HS-27A (cell line): ENCODE measurements around the gene PAGR1.
"Not testable (repeated sequence)": the region's sequence is repeated elsewhere in the genome, so short reads cannot be mapped to it uniquely, and the experiment has no call there.

ENCODE experiments used
- DNase-seq: peaks from one replicate; pipeline ENCODE4 v3.0.0-alpha.2; 2012; ENCODE audit warnings: low read depth, missing footprints

The PAGR1 gene

DNA sequence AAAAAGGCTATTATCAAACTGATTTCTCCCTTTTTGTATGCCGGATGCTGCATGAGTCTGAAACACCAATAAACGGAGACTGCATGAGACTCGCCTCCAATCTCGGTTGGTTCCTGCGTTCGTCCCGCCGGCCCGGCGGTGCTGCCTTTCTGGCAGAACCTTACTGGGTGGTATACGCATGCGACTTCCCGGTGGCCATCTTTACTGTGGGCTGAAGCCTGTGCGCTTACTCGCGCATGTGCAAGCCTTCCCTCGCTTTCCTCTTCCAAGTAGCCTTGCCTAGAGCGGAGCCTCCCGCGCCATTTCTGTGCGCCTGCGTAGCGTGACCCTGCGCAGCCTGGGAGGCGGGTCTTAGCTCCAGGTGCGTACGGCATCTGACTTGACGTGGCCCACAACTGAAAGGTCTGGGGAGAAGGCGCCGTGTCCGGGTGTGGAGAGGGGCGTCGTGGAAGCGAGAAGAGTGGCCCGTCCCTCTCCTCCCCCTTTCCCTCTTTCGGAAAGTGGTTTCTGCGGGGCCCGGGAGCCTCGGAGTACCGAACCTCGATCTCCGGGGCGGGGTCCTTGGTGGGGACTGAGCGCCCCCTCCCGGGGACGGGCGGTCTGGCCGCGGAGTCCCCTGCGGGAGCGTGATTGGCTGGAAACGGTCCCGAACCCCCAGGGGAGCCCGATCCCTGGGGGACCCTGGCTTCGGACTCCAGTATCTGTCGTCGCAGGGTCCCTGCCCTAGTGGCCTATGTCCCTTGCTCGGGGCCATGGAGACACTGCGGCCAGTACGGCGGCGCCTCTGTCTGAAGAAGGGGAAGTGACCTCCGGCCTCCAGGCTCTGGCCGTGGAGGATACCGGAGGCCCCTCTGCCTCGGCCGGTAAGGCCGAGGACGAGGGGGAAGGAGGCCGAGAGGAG is at the start of gene PAGR1:
PAGR1 (plus strand) TSS at position 360 of the 901 bp plus-strand sequence; CDS start at position 734, 374 bp downstream.
- peak; percentile 99 for DNase-seq

DNA sequence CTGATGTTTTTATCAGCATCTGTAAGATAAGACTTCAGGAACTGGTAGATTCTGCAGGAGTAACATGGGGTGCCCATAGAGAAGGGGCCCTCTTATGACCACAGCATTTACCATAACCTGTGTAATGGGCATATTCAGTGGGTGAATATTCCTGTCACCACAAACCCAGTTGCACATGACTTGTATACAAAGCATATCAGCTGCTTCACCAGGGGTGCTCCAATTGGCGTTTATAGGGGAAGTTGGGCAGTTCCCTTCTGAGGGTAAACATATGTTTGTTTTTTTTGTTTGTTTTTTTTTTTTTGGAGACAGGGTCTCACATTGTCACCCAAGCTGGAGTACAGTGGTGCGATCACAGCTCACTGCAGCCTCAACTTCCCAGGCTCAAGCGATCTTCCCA is 49.4 kb upstream of the PAGR1 start:
- no peak for DNase-seq

DNA sequence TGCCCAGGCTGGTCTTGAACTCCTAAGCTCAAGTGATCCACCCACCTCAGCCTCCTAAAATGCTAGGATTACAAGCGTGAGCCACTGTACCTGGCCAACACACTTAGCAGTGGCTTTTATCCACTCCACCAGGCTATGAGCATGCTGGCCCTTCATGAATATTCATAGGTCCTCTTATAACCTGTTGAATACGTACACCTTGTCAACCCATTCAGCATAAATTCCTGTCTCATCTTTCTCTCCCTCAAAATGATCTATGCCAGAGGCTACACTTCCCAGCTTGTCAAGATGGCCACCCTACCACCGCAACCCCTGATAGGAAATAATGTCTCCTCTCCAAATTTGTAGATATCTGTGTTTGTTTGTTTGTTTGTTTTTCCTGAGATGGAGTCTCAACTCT is 48.9 kb upstream of the PAGR1 start:
- no peak for DNase-seq

DNA sequence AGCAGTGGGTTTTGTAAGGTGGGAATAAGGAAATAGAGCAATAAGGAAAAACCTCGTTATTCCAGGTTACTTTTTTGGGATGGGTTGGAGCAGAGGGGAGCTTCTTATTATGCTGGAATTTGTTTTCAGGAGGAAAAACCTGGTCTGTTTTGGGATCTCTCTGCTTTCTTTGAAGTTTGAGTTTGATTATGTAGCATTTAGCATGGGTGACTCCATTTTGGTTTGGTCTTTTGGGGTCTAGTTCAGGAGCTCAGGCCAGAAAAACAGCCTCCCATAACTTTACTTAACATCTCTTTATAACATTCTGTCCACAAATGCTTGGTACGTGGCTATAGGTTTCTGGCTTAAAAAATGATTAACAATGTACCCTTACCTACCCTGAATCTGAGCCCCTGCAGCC is 46.4 kb upstream of the PAGR1 start:
- DNase-seq: no peak

DNA sequence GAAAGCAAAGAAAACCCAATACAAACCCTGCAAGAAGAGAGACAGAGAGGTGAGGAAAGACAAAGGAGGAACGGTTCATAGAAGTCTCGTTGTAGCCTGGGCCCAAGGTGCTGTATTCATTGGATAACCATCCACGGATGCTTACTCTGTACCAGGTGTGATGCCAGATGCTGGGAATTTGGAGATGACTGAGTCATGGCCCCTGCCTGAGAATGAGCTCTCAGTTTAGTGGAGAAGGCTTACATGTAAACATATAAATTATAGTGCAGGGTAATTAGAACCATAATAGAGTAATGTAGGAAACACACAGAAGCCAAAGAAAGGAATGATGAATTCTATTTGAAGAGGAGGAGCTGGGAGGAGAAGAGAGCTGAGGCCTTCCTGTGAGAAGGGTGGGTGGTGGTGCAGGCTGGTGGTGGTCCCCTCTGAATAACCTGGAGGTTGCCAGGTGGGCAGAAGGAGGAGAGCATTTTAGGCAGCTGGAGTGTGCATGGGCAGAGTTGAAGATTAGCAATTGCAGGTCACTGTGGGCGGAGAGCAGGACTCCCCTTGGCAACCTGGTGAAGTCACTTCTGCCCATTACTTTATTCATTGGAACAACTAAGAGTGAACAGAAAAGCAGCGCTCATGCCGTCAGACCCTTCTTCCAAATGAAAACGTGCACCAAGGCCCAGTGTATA is 45.6 kb upstream of the PAGR1 start:
- DNase-seq: no peak

DNA sequence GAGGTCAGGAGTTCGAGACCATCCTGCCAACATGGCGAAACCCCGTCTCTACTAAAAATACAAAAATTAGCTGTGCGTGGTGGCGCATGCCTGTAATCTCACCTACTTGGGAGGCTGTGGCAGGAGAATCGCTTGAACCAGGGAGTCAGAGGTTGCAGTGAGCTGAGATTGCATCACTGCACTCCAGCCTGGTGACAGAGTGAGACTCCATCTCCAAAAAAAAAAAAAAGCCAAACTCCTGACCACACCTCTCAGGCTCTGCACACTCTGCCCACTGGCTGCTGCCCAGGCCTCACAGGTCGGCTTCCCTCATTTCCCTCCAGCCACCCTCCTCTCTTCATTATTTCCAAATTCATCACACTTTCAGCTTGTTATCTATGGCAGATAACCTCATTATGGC is 43.6 kb upstream of the PAGR1 start:
- DNase-seq: not testable (repeated sequence)

DNA sequence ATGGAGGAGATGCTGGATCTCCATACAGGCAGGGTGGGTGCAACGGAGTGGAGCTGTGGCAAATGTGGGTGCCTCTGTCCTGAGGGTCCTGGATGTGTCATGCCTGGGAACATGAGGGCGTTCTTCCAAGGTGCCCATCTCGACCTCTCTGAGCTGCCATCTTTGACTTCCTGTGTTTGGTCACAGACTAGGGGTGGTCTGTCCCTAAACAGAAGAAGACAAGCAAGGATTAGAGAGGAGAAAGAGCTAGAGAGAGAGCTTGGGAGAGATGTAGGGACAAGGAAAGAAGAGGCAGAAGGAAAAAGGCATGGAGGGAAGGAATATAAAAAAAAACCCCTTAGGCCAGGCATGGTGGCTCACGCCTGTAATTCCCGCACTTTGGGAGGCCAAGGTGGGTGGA is 41.2 kb upstream of the PAGR1 start:
- DNase-seq: no peak

DNA sequence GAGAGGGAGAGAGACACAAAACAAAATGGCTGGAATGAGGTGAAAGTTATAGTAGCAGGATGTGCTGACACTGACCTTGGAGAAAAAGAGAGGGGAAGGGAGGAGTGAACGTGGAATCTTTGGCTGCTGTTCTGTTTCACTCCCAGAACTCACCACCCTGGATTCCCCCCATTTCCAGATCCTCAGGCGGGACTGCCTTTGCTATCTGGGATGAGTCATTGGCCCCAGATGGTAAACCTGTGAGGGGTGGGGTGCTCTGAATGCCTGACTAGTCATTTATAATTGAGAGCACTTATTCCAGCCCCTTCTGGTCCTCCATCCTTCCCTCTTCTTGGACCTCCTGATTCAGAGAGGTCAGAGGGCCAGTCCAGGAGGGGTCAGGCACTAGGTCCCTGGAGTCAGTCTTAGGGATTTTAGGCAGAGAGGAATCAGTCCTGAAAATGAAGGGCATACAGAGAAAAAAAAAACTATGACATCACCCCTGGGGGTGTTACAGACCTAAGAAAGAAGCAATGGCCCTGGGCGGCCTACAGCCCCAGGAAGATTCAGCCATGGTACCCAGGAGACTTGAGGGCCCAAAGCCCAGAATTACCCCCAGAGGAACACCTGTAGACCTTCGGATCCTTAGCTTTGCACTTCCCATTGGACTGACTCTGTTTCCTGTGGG is 40.1 kb upstream of the PAGR1 start:
- no peak for DNase-seq

DNA sequence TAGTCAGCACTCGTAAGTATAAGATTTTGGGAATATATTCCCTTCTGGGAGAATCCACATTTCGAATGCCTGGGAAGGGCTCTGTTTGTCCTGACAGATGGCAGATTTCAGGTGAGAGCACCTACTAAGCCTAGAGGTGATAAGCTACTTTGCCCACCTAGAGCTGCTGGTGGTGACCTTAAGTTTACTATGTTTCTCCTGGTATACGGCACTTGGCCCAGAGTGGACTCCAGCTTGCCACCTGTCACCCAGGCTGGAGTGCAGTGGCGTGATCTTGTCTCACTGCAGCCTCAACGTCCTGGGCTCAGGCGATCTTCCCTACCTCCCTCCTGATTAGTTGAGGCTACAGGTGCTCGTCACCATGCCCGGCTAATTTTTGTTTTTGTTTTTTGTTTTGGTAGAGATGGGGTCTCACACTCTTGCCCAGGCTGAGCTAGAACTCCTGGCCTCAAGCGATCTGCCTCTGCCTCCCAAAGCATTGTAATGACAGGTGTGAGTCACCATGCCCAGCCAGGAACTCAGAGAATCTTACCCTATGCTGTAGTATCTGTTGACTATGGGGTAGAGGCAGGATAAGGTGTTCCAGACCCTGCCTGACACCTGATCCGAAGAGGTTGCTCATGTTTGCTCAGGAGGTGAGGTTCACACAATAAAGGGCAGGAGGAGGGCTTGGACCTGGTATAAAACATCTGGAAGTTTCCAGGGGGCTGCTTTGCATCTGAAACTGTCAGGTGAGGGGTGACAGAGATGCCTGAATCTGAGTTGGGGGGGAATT is 38.2 kb upstream of the PAGR1 start, which contains the start of gene ZG16:
ZG16 (plus strand) TSS at position 681 of the 775 bp plus-strand sequence. CDS start 1,011 bp downstream, outside the sequence.
- DNase-seq: no peak

DNA sequence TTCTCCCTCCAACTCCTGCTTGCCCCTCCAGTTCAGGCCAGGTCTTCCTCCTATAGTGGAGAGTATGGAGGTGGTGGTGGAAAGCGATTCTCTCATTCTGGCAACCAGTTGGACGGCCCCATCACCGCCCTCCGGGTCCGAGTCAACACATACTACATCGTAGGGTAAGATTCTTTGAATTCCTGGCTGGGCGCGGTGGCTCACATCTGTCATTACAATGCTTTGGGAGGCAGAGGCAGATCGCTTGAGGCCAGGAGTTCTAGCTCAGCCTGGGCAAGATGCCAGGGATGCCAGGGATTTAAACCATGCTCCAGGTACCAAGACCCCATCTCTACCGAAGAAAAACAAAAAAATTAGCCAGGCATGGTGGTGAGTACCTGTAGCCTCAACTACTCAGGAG is 36.5 kb upstream of the PAGR1 start:
- DNase-seq: no peak

DNA sequence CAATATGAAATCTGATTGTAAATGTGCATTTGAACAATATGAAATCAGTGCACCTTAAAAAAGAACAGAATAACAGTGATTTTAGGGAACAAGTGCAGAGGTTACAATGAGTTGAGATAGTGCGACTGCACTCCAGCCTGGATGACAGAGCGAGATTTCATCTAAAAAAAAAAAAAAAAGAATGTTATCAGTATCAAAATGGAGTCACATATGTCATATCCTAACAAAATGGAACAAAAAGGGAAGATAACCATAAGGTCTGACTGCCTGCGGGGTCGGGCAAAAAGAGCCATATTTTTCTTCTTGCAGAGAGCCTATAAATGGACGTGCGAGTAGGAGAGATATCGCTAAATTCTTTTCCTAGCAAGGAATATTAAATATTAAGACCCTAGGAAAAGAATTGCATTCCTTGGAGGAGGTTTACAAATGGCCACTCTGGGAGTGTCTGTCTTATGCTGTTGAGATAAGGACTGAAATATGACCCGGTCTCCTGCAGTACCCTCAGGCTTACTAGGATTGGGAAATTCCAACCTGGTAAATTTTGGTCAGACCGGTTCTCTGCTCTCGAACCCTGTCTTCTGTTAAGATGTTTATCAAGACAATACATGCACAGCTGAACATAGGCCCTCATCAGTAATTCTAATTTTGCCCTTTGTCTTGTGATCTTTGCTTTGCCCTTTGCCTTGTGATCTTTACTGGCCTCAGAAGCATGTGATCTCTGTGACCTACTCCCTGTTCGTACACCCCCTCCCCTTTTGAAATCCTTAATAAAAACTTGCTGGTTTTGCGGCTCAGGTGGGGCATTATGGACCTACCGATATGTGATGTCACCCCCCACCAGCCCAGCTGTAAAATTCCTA is 32.6 kb upstream of the PAGR1 start:
- not testable (repeated sequence) for DNase-seq

DNA sequence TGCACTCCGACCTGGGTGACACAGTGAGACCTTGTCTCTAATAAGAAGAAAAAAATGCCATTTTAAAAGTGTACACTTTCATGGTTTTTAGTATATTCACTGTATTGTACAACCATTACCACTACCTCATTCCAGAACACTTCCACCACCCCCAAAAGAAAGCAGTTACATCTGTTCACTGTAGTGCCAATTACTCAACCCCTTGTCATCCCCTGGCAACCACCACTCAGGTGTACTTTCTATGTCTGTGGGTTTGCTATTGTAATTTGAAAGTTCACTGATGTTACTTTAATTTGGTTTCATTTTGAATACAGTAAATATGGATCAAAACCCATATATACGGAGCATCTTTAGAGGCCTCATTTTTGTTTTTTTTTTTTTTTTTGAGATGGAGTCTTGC is 31.8 kb upstream of the PAGR1 start:
- no peak for DNase-seq

DNA sequence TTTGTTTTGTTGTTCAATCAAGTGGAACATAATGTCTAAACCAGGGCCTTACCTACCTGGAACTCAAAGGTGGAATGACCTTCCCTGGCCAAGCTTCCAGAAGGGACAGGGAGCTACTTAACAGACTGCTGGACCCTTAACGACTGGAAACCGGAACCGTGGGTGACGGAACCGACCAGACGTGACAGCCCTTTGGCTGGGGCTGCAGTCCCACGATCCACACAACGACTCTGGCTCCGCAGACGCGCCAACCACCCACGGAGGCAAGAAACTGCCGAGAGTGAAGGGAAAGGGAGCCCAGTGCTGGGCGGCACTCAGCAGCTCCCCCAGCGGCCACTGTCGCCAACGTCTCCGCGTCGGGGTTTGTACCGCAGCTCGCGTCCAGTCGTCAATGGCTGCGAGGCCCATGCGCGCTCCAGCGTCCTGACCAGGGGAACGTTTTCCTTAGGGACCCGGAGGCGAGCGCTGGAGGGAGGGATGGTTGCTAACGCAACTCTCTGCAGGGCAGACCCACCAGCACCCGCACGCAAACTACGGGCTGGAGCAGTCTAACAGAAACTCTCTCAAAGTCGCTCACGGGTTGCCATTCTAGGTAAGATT is 31.0 kb upstream of the PAGR1 start:
- DNase-seq: no peak

DNA sequence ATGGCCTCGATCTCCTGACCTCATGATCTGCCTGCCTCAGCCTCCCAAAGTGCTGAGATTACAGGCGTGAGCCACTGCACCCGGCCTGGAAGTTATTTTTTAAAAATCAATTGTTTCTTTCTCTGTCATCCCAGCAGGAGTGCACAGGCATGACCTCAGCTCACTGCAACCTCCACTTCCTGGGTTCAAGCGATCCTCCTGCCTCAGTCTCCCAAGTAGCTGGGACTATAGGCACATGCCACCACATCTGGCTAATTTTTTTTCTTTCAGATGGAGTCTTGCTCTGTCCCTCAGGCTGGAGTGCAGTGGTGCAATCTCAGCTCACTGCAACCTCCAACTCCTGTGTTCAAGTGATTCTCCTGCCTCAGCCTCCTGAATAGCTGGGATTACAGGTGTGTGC is 28.8 kb upstream of the PAGR1 start:
- DNase-seq: not testable (repeated sequence)

DNA sequence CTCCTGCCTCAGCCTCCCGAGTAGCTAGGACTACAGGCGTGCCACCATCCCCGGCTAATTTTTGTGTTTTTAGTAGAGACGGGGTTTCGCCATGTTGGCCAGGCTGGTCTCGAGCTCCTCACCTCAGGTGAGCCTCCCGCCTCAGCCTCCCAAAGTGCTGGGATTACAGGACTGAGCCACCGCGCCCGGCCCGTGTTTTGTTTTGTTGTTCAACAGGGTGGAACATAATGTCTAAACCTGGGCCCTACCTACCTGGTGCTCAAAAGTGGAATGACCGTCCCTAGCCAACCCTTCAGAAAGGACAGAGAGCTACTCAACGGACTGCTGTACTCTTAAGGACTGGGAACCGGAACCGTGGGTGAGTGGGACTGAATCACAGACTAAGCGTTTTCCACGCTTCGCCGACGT is 26.2 kb upstream of the PAGR1 start:
- DNase-seq: no peak

DNA sequence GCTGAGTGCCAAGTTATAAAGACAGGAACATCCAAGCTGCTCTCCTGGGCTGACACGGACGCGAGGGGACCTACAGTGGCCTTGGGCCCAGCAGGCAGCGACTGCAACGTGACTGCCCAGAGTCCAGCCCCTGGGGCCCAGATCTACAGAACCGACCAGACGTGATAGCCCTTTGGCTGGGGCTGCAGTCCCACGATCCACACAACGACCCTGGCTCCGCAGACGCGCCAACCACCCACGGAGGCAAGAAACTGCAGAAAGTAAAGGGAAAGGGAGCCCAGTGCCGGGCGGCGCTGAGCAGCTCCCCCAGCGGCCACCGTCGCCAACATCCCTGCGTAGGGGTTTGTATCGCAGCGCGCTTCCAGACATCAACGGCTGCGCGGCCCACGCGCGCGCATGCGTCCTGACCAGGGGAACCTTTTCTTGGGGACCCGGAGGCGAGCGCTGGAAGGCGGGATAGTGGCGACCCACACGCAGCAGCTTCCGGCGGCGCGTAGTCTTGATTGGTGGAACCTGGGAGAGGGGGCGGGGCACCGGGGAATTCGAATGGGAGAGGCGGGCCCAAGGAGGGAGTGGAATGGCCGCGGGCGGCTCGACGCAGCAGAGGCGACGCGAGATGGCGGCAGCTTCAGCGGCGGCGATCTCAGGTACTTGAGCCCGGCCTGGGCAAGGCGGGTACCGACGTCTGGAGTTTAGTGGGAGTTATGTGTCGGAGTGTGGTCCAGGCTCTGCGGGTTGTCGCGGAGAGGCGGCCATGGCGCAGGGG is 25.6 kb upstream of the PAGR1 start, which contains the start of gene KIF22:
KIF22 (plus strand) TSS at position 569 of the 766 bp plus-strand sequence; CDS start at position 578, 9 bp downstream.
- peak; percentile 96 for DNase-seq

DNA sequence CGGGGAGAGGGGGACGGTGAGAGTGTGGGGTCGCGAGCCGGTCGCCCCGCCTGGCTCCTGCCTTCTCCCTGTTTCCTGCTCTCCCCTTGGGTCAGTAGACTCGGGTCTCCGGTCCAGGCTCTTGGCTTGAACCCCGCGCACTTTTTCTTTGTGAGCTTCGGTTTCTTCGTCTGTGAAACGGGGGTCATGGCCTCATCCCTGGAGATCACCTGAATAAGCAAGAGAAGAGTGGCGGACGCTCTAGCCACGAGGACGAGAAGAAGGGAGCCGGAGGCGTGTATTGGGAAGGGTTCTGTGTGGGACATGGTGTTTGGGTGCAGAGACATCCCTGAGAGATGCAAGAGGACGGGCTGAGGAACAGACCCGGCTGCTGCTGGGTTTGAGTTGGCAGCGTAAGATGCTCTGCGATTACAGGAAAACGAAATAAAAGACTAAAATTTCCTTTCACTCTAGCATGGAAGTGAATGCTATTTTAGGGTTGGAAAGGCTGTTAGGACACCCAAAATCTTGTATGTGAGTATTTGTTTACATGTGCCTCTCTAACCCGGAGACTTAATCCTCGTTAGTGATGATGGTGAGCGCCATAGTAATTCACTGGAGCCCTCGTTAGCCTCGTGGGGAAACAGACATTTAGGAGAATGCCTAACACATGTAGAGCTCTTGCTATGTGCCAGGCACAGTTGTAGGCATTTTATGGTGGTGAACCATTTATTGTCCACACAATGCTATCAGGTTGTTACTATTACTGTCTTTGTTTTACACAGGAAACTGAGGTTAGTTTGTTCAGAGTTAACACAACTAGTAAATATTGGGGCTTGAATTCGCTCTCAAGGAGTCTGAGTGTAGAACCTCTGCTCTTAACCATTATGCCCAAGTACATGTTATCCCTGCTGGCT is 24.8 kb upstream of the PAGR1 start:
- DNase-seq: no peak
